H1 (cell line): ENCODE measurements around the gene COX5A. TPM values are rescaled to one million over a fixed set of nuclear protein-coding genes. Genes with fewer than 3 reads are reported as not detected.

Experiments
- ASH2L ChIP-seq: fragments of 200-600, 300-600 bp; sonication (generic); IDR thresholded peaks from one replicate; pipeline ENCODE4 v1.7.1; 2017; ENCODE audit warnings: low read length
- BACH1 ChIP-seq: IDR thresholded peaks from 2 replicates; pipeline ENCODE4 v1.6.1; 2012; ENCODE audit warnings: low read length, improper control_type of control experiment
- CREB1 ChIP-seq: IDR thresholded peaks from 2 replicates; pipeline ENCODE4 v1.6.1; 2012; ENCODE audit warnings: inconsistent platforms
- EGR1 ChIP-seq: IDR thresholded peaks from 2 replicates; pipeline ENCODE4 v1.6.1; 2011; ENCODE audit warnings: low read depth, low read length, borderline replicate concordance
- EP300 ChIP-seq, 2 experiments: IDR thresholded peaks; 1 replicate in 1 of 2; 2 replicates in 1 of 2; pipeline ENCODE4 v1.6.1; 2011 to 2012; ENCODE audit warnings: low read depth in 2 of 2, low read length in 2 of 2, mild to moderate bottlenecking in 2 of 2, borderline replicate concordance in 1 of 2, inconsistent platforms in 1 of 2, moderate library complexity in 1 of 2
- GABPA ChIP-seq: IDR thresholded peaks from 2 replicates; pipeline ENCODE4 v1.6.1; 2011; ENCODE audit warnings: mild to moderate bottlenecking, low read length, moderate library complexity, borderline replicate concordance; ENCODE audit not compliant: insufficient read depth
- HDAC2 ChIP-seq, 2 experiments: fragments of 300-600 bp in 1 of 2; sonication (generic) in 1 of 2; IDR thresholded peaks; 2 replicates each; pipeline ENCODE4 v1.6.1; 2011 to 2012; ENCODE audit warnings: low read depth in 2 of 2, low read length in 2 of 2, mild to moderate bottlenecking in 2 of 2, moderate library complexity in 2 of 2, borderline replicate concordance in 1 of 2, inconsistent platforms in 1 of 2
- KDM5A ChIP-seq: fragments of 200-600 bp; IDR thresholded peaks from 2 replicates; pipeline ENCODE4 v1.7.1; 2012; ENCODE audit warnings: mild to moderate bottlenecking, low read length, inconsistent platforms, mixed read lengths
- NRF1 ChIP-seq: IDR thresholded peaks from 2 replicates; pipeline ENCODE4 v1.6.1; 2011; ENCODE audit warnings: mild to moderate bottlenecking, low read depth, low read length, improper control_type of control experiment
- POLR2A ChIP-seq, 2 experiments: IDR thresholded peaks; 1 replicate in 1 of 2; 2 replicates in 1 of 2; pipeline ENCODE4 v1.6.1; 2011; ENCODE audit warnings: low read depth in 2 of 2, low read length in 2 of 2, mild to moderate bottlenecking in 2 of 2; ENCODE audit errors: control extremely low read depth in 1 of 2
- RAD21 ChIP-seq, 2 experiments: IDR thresholded peaks in 1 of 2; conservative IDR thresholded peaks in 1 of 2; 2 replicates each; pipeline ENCODE4 v1.6.1; 2011; ENCODE audit warnings: low read depth in 2 of 2, low read length in 2 of 2, improper control_type of control experiment in 1 of 2, inconsistent platforms in 1 of 2, mild to moderate bottlenecking in 1 of 2, moderate library complexity in 1 of 2
- RBBP5 ChIP-seq: IDR thresholded peaks from 2 replicates; pipeline ENCODE4 v1.7.1; 2012; ENCODE audit warnings: low read depth, mild to moderate bottlenecking, inconsistent platforms, low read length, moderate library complexity, borderline replicate concordance
- RFX5 ChIP-seq: IDR thresholded peaks from 2 replicates; pipeline ENCODE4 v1.6.1; 2011; ENCODE audit warnings: low read depth, low read length, improper control_type of control experiment, borderline replicate concordance
- SIRT6 ChIP-seq: IDR thresholded peaks from one replicate; pipeline ENCODE4 v1.7.1; 2012; ENCODE audit warnings: low read length, inconsistent platforms
- SIX5 ChIP-seq: IDR thresholded peaks from 2 replicates; pipeline ENCODE4 v1.6.1; 2011; ENCODE audit warnings: mild to moderate bottlenecking, low read depth, low read length
- SP1 ChIP-seq: IDR thresholded peaks from 2 replicates; pipeline ENCODE4 v1.6.1; 2011; ENCODE audit warnings: low read depth, low read length
- TCF12 ChIP-seq: IDR thresholded peaks from 2 replicates; pipeline ENCODE4 v1.6.1; 2011; ENCODE audit warnings: low read depth, mild to moderate bottlenecking, low read length
- polyA plus RNA-seq, 7 experiments: library from polyadenylated mRNA; depleted of rRNA in 3 of 7; stranded (reverse) in 5 of 7; unstranded in 2 of 7; fragments of >200 nt in 5 of 7; fragments of 200-250 nt in 2 of 7; gene quantifications; 1 replicate in 5 of 7; 2 replicates in 1 of 7; 4 replicates in 1 of 7; pipeline versions ENCODE4 v1.2.1 to v1.2.3, GENCODE V29; 2011 to 2013; ENCODE audit warnings: missing spikeins in 2 of 7, mixed read lengths in 2 of 7
- total RNA-seq: library from RNA; stranded (reverse); fragmentation: NEBNext Ultra II Directional; extraction: Animal tissue kit (Norgen Biotek cat#: 25700); gene quantifications from 2 replicates; pipeline ENCODE4 v1.2.1, GENCODE V29; 2021
- TF ChIP-seq, protein P1 (sequence below): IDR thresholded peaks from 2 replicates; pipeline ENCODE4 v1.6.1; 2011; ENCODE audit warnings: low read depth, mild to moderate bottlenecking, low read length; ENCODE audit not compliant: insufficient read depth
- TF ChIP-seq, protein P2 (sequence below), 3 experiments: IDR thresholded peaks; 1 replicate in 2 of 3; 2 replicates in 1 of 3; pipeline versions ENCODE4 v1.5.1 to v1.6.1; 2011; ENCODE audit warnings: low read length in 3 of 3, mild to moderate bottlenecking in 3 of 3, inconsistent platforms in 2 of 3, low read depth in 1 of 3, moderate library complexity in 1 of 3; ENCODE audit not compliant: insufficient read depth in 1 of 3; ENCODE audit errors: control extremely low read depth in 1 of 3
- TF ChIP-seq, protein P3 (sequence below): IDR thresholded peaks from 2 replicates; pipeline ENCODE4 v1.6.1; 2012; ENCODE audit warnings: inconsistent platforms

COX5A gene
- total and polyA plus RNA-seq, 2 of the 8 experiments (the other 6 are each of a cell fraction or from before 2014, with no cell fraction given) = 270 to 367 TPM

DNA sequence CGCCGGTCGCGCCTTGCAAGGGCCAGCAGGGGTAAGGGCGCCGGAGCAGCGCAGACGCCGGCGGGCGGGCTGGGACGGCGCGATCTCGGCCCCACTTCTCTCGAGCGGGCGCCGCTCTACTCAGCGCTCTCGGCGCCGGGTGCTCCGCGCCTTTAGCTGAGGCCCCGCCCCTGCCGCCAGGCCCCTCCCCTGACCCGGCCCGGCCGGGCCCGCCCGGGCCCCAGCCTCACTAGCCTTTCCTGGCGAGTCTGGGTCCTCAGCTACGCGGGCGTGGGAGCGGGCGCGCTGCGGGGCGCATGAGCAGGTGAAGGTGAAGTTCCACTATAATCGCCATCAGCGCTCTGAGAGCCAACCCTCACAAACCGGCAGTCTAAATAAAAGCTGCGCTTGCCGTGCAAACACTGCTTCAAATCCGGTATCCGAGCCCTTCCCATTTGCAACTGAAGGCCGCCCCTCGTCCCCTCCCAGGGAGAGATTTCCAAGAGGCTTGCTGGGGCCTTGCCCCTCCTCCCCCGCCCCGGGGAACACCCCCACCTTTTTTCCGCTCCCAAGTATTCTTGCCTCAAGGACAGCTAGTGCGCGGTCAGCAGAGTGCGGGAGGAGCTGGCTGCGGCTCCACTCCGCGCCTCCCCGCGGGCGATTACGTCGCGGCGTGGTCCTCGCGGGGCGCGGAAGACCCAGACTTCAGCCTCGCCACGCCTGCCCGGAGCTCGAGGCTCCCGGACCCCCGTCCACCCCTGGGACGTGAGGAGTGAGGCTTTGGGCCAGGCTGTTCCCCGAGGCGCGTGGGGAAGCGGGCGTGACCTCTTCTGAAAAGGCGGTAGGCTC is 19.0 kb upstream of the COX5A start, which contains the start of gene RPP25 (continued):
- TF ChIP-seq SP1 (0 out of 2 replicates have a peak, but pooled peaks have one; percentile 37), BACH1 (peak; percentile 42; the same call in 1 of the 2 replicates), RAD21 (IDR thresholded peaks at IDR 0.05 in 1 of 2, conservative IDR thresholded peaks at IDR 0.05 in 1 of 2; ENCODE audit: low read depth in 2 of 2, low read length in 2 of 2) (no peak), SIX5 (no peak), NRF1 (no peak), SIRT6 (no peak), HDAC2 (IDR thresholded peaks at IDR 0.05; ENCODE audit: borderline replicate concordance in 1 of 2, low read depth in 2 of 2, low read length in 2 of 2) (no peak), KDM5A (no peak), TCF12 (no peak), EGR1 (no peak), RFX5 (no peak), EP300 (IDR thresholded peaks at IDR 0.05; ENCODE audit: borderline replicate concordance in 1 of 2, low read depth in 2 of 2, low read length in 2 of 2) (no peak), CREB1 (no peak), ASH2L (peak; percentile 66), POLR2A (IDR thresholded peaks at IDR 0.05; ENCODE audit: control extremely low read depth in 1 of 2, low read depth in 2 of 2, low read length in 2 of 2) (peak in 1 of 2 experiments; percentile 87; a peak in 2 of 3 replicates), RBBP5 (no peak; the same call in none of the 2 replicates), GABPA (no peak)
- TF ChIP-seq, protein P1, sequence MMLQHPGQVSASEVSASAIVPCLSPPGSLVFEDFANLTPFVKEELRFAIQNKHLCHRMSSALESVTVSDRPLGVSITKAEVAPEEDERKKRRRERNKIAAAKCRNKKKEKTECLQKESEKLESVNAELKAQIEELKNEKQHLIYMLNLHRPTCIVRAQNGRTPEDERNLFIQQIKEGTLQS = no peak
- TF ChIP-seq, protein P2, sequence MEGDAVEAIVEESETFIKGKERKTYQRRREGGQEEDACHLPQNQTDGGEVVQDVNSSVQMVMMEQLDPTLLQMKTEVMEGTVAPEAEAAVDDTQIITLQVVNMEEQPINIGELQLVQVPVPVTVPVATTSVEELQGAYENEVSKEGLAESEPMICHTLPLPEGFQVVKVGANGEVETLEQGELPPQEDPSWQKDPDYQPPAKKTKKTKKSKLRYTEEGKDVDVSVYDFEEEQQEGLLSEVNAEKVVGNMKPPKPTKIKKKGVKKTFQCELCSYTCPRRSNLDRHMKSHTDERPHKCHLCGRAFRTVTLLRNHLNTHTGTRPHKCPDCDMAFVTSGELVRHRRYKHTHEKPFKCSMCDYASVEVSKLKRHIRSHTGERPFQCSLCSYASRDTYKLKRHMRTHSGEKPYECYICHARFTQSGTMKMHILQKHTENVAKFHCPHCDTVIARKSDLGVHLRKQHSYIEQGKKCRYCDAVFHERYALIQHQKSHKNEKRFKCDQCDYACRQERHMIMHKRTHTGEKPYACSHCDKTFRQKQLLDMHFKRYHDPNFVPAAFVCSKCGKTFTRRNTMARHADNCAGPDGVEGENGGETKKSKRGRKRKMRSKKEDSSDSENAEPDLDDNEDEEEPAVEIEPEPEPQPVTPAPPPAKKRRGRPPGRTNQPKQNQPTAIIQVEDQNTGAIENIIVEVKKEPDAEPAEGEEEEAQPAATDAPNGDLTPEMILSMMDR (IDR thresholded peaks at IDR 0.05; ENCODE audit: control extremely low read depth in 1 of 3, insufficient read depth in 1 of 3, low read depth in 1 of 3, low read length in 3 of 3) = no peak
- TF ChIP-seq, protein P3, sequence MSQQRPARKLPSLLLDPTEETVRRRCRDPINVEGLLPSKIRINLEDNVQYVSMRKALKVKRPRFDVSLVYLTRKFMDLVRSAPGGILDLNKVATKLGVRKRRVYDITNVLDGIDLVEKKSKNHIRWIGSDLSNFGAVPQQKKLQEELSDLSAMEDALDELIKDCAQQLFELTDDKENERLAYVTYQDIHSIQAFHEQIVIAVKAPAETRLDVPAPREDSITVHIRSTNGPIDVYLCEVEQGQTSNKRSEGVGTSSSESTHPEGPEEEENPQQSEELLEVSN = no peak; the same call in 1 of the 2 replicates
